Right atrium auricular region (tissue), 2 donors: Measurements from ENCODE around the gene AGAP1. TPM values are rescaled to one million over a fixed set of nuclear protein-coding genes. Genes with fewer than 3 reads are reported as not detected.

ENCODE experiments used
- DNase-seq: peaks from one replicate; pipeline ENCODE4 v3.0.0-alpha.2; 2019; ENCODE audit warnings: low spot score
- H3K27ac ChIP-seq, 2 donors: fragments of 200-600 bp; sonication (generic); 1 replicate in 1 of 2; 2 replicates in 1 of 2; pipeline ENCODE4 v1.5.1; 2016 to 2019
- H3K27me3 ChIP-seq, 2 donors: fragments of 200-600 bp; sonication (generic); one replicate each; pipeline versions ENCODE4 v1.5.1 to v1.6.0; 2017 to 2019
- H3K36me3 ChIP-seq: fragments of 200-600 bp; sonication (generic); one replicate; pipeline ENCODE4 v1.5.1; 2016
- H3K4me1 ChIP-seq, 2 donors: fragments of 200-600 bp; sonication (generic); one replicate each; pipeline versions ENCODE4 v1.5.1 to v1.6.0; 2017 to 2019
- H3K4me3 ChIP-seq, 2 donors: fragments of 200-600 bp; sonication (generic); 1 replicate in 1 of 2; 2 replicates in 1 of 2; pipeline ENCODE4 v1.5.1; 2017 to 2019; ENCODE audit warnings: mild to moderate bottlenecking in 1 of 2, moderate library complexity in 1 of 2
- H3K9me3 ChIP-seq, 2 donors: fragments of 200-600 bp; sonication (generic); one replicate each; pipeline ENCODE4 v1.5.1; 2019
- CTCF ChIP-seq, 2 donors: fragments of 200-600 bp; sonication (generic); IDR thresholded peaks; one replicate each; pipeline ENCODE4 v1.5.1; 2019; ENCODE audit warnings: antibody characterized with exemption in 2 of 2
- total RNA-seq, 2 donors: library from RNA; depleted of rRNA; stranded (reverse); fragments of >200 nt; gene quantifications; one replicate each; pipeline ENCODE4 v1.1.0, GENCODE V29; 2016

The AGAP1 gene
- total RNA-seq, 2 donors from 2014 or later = 11.6 to 17.2 TPM

- Histone ChIP-seq H3K27me3 (no peaks in the 10 kb centered on the region), H3K9me3 (no peaks in the 10 kb centered on the region), H3K36me3 (no peaks in the 10 kb centered on the region), H3K4me3 (no peak overlapping the region), H3K4me1 (no peaks in the 10 kb centered on the region), H3K27ac (no peak overlapping the region)
- DNase-seq = no peak
- TF ChIP-seq CTCF (IDR thresholded peaks at IDR 0.05) = no peak
Measured at GRCh38 chr2:235984552-235984951, 490.7 kb downstream of the AGAP1 start.

GRCh38 chr2:235986361-235986760 lies 492.5 kb downstream of the AGAP1 start:
- no peaks in the 10 kb centered on the region for H3K9me3 ChIP-seq
- no peak for TF ChIP-seq CTCF (IDR thresholded peaks at IDR 0.05)
- H3K36me3 ChIP-seq = no peaks in the 10 kb centered on the region
- H3K4me3 ChIP-seq = no peak overlapping the region
- H3K27ac ChIP-seq = no peak overlapping the region
- DNase-seq = no peak
- no peaks in the 10 kb centered on the region for H3K4me1 ChIP-seq
- H3K27me3 ChIP-seq = no peaks in the 10 kb centered on the region

GRCh38 chr2:235988271-235989015 lies 494.6 kb downstream of the AGAP1 start:
- Histone ChIP-seq H3K27ac (no peak overlapping the region), H3K4me1 (no peaks in the 10 kb centered on the region), H3K9me3 (no peaks in the 10 kb centered on the region), H3K4me3 (no peak overlapping the region), H3K36me3 (no peaks in the 10 kb centered on the region), H3K27me3 (no peaks in the 10 kb centered on the region)
- TF ChIP-seq CTCF (IDR thresholded peaks at IDR 0.05) = no peak
- no peak for DNase-seq

GRCh38 chr2:235989591-235989990 lies 495.7 kb downstream of the AGAP1 start:
- no peaks in the 10 kb centered on the region for H3K9me3 ChIP-seq
- H3K27ac ChIP-seq = no peak overlapping the region
- DNase-seq = no peak
- no peaks in the 10 kb centered on the region for H3K4me1 ChIP-seq
- no peak overlapping the region for H3K4me3 ChIP-seq
- no peaks in the 10 kb centered on the region for H3K27me3 ChIP-seq
- H3K36me3 ChIP-seq = no peaks in the 10 kb centered on the region
- no peak for TF ChIP-seq CTCF (IDR thresholded peaks at IDR 0.05)

- no peaks in the 10 kb centered on the region for H3K9me3 ChIP-seq
- H3K4me1 ChIP-seq = no peaks in the 10 kb centered on the region
- DNase-seq = no peak
- no peaks in the 10 kb centered on the region for H3K27me3 ChIP-seq
- H3K4me3 ChIP-seq = no peak overlapping the region
- H3K27ac ChIP-seq = no peak overlapping the region
- H3K36me3 ChIP-seq = no peaks in the 10 kb centered on the region
- no peak for TF ChIP-seq CTCF (IDR thresholded peaks at IDR 0.05)
Measured at GRCh38 chr2:235990344-235990743, 496.5 kb downstream of the AGAP1 start.

- no peak overlapping the region for H3K4me3 ChIP-seq
- TF ChIP-seq CTCF (IDR thresholded peaks at IDR 0.05) = no peak
- H3K4me1 ChIP-seq = no peaks in the 10 kb centered on the region
- no peaks in the 10 kb centered on the region for H3K27me3 ChIP-seq
- no peaks in the 10 kb centered on the region for H3K36me3 ChIP-seq
- no peaks in the 10 kb centered on the region for H3K9me3 ChIP-seq
- DNase-seq = no peak
- no peak overlapping the region for H3K27ac ChIP-seq
Measured at GRCh38 chr2:235992024-235992423, 498.2 kb downstream of the AGAP1 start.
